HG03025 (cell line): ENCODE data around the gene ASZ1.

Experiments used
- ATAC-seq: cut with Tn5 transposase; IDR thresholded peaks from one replicate; pipeline ENCODE4 v1.9.1; 2021; ENCODE audit warnings: mild to moderate bottlenecking, moderate library complexity; ENCODE audit not compliant: unreplicated experiment, low FRiP score

The ASZ1 gene

DNA sequence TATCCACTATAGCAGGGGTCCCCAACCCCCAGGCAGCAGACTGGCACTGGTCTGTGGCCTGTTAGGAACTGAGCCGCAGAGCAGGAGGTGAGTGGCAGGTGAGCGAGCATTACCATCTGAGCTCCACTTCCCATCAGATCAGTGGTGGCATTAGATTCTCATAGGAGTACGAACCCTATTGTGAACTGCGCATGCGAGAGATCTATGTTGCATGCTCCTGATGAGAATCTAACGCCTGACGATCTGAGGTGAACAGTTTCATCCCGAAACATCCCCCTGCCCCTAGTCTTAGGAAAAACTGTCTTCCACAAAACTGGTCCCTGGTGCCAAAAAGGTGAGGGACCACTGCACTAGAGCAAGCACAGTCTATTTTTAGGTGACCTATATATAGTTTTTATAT, 23.6 kb downstream of the ASZ1 start:
- ATAC-seq = no peak

DNA sequence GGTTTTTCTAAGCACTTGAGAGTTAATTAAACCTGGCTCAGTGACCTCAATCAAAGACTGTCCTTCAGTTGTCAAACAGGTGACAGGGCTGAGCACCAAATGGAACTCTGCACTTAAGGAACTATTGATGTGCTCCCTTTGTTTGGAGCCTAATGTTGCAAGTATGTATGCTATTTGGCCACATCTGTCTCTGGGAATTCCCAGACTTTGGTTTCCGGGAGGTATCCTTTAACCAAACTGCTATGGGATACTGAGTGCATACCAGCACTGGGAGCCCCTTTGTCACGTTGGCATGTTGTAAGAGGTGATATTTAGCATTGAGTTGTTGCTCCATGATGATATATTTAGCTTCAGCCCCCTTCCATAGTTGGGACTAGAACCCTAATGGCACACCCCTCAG, 25.2 kb downstream of the ASZ1 start:
- ATAC-seq = no peak

DNA sequence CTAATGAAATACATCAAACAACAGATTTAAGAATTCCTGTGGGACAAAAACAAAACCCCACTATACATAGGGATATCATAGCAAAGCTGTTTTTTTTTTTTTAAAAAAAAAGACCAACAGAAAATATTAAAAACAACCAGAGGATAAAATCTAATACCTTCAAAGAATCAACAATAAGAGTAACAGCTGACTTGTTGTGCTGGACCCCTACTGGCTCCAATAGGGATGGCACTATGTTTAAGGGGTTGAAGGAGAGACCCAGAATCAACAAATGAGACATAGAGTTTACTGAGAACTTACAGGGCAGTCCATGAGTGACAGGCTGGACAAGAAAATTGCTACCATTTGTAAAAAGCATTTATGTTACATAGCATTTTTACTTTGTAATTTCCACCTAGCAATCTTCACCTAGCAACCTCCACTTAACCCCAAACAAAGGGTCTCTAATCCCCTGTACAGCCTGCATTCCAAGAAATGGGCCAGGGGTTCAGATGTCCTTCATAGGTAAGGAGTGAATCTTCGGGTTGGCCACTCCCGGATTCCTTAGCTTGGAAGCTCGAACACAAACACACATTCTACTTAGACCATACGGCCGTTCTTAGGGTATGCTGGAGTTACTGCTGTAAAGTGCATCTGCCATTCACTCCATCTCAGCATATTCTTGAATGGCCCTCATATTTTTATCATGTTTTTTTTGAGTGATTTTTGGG, 25.8 kb downstream of the ASZ1 start:
- ATAC-seq = no peak

DNA sequence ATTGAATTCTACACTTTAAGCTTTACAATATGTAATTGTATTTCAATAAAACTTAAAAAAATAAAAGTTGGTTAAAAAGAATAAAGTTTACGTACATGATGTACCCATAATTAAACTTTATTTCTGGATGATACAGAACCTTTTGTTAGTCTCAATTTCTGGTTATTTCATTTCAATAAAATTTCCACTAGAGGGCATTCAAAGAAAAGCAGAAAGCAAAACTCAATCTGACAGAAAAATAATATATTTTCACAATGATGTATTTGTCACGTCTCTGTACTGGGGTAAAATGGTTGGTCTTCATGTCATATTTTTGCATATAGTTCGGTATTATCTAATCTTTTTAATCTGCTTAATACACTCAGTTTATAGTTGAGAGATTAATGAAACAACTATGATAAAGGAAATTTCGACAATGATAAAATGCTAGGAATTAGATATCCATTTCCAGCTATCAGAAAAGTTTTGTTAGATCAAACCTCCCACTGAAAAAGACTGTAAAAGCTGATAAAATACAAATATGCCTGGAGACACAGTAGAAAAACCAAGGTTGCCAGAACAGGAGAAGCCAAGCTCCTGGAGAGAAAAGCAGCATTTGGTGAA, 27.4 kb downstream of the ASZ1 start:
- ATAC-seq = no peak

DNA sequence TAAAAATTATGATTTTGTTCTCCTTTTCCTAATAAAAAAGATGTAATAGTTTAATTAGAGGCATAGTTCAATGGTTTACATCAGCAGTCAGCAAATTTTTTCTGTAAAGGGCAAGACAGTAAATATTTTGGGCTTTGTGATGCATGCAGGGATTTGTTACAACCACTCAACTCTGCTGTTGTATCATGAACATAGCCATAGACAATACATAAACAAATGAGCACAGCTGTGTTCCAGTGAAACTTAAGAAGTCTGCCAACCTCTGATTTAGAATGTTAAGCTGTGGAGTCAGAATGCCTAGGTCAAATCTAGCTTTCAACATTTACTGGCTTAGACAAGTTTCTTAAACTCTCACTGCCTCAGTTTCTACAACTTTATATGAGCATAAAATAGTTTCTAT, 31.6 kb downstream of the ASZ1 start:
- ATAC-seq = no peak

- no peak for ATAC-seq
These were observed 33.5 kb downstream of the ASZ1 start for GRCh38 chr7:117393781-117394180.

DNA sequence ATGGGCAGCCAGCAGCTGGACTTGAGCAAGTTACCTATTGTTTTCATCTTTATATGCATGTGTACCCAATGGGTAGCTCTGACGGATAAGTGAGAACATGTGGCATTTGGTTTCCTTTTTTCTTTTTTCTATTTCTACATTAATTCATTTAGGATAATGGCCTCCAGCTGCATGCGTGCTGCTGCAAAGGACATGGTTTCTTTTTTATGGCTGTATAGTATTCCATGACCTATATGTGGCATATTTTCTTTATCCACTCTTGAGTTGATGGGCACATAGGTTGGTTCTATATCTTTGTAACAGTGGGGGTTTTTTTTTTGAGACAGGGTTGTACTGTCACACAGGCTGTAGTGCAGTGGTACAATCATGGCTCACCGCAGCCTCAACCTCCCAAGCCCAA, 37.4 kb downstream of the ASZ1 start:
- ATAC-seq = no peak

GRCh38 chr7:117386110-117386706, 41.1 kb downstream of the ASZ1 start:
- no peak for ATAC-seq

DNA sequence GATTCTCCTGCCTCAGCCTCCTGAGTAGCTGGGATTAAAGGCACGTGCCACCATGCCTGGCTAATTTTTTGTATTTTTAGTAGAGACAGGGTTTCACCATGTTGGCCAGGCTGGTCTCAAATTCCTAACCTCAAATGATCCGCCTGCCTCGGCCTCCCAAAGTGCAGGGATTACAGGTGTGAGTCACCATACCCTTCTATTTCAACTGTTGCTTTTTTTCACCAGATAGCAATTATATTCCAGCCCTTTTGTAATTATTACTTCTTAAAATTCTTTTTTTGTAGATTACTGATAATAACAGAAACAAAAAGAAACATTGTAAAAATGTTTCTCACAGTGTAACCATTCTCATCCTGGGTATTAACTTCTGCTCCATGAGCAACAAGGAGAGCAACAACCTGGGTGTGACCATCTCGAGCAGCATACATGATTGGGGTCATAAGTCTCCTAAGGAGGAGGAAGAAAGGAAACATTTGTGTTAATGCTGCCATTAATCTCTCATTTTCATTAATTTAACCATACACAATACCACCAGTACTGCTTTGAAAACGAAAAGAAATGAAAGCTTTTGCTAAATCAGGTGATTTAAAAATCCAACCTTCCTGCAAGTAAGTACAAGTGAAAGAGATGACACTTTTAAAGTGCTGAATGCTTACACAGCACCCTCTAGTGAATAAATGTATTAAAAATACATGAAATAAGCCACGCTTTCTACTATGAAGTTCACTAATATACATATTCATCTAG, 41.8 kb downstream of the ASZ1 start:
- ATAC-seq = no peak

DNA sequence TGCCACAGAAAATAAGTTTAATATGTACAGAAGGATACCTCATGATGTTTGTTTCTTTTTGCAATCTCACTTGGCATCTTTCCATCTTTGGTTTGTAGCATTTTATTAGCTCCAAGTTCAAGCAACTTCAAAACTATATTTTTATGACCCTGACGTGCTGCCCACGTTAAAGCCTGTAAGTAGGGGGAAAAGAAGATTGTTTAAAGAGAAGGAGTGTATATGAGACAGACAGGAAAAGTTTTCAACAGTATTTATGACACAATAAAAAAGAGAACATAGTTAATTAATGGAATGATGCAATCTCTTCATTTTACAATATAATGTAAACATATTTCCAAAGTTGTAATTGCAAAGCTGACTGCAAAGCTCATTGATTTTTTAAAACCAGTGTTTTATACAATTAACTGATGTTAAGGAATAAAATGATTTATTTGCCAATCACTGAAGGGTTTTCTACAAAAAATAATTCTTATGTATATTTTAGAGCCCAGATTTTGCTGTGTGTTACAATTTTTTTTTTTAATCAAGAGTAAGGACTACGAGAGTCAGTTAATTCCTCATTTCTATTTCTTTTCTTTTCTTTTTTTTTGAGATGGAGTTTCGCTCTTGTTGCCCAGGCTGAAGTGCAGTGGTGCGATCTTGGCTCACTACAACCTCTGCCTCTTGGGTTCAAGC, 42.5 kb downstream of the ASZ1 start:
- no peak for ATAC-seq

- ATAC-seq = no peak
These were observed 43.7 kb downstream of the ASZ1 start for GRCh38 chr7:117383483-117384189.

- no peak for ATAC-seq
These were observed 44.2 kb downstream of the ASZ1 start for GRCh38 chr7:117383046-117383445.

- ATAC-seq = no peak
These were observed 45.9 kb downstream of the ASZ1 start for GRCh38 chr7:117381362-117381761.

DNA sequence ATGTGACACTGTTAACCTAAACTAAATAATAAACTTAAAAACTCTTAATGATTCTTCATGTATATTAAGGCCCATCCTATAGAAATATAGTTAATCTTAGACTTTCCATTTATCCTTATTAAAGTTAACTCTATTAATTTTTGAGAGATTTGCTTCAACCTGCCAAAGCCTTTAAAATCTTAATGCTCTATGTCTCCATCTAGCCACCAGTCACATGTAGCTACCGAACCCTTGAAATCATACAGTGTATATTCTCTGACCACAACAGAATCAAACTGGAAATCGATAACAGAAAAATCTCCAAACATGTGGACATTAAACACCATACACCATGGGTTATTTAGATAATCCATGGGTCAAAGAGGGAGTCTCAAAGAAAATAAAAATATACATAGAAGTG, 51.9 kb downstream of the ASZ1 start:
- no peak for ATAC-seq

- no peak for ATAC-seq
These were observed 55.2 kb downstream of the ASZ1 start for GRCh38 chr7:117372073-117372472.

- ATAC-seq = no peak
These were observed 62.8 kb downstream of the ASZ1 start for GRCh38 chr7:117364339-117365080.

DNA sequence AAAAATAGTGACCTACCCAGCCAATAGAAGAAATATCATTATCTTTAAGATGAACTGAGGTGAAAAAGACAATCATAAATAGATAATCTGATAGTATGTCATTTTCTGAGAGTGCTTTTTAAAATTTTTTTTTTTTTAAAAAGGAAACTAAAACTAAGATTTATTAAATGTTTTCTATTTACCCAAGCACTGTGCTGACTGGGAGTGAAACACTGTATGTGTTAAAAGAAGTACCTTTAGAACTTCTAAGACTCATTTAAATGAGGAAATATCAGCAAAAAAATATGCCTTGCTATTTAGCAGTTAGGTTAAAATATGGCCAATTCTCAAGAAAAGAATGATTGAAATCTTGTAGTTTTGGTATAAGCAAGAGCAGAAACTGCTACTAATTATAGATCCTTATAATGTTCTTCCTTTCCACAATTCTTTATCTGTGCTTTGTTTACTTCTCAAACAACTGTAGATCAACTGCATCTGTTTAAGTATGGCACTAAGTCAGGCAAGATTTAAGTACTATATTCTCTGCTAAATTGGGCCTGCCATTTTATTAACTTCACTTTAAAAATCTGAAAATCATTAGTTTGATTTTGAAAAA, 64.9 kb downstream of the ASZ1 start:
- no peak for ATAC-seq

- no peak for ATAC-seq
These were observed 77.3 kb downstream of the ASZ1 start for GRCh38 chr7:117350027-117350426.

DNA sequence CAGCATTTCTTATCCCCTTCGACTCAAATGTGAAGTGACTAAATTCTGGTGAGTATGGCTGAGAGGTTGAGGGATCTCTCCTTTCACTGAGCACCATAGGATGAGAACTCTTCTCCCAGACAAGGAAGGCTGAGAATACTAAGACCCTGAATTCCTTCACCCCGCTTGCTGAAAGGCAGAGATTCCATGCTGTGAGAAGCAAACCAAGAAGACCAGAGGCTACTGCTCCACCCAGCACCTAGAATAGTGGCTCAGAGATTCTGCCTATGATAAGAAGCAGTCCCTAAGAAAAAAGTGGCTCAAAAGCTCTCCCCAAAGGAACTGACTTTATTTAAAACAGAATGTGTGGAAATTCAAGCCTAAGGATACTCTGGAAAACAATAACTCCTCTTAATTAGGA, 77.7 kb downstream of the ASZ1 start:
- no peak for ATAC-seq
